Dendritic cell treated with granulocyte-macrophage colony-stimulating factor and Interleukin-4, amounts not matched to agents 40 ng/mL and 50 ng/mL, for 4 days (primary cell): ENCODE results near the gene CMSS1.

Source experiments
- H3K27ac Mint-ChIP-seq: one replicate; pipeline ENCODE4 v1.8.0; 2022; ENCODE audit warnings: mild to moderate bottlenecking, mixed read lengths
- H3K27me3 Mint-ChIP-seq: one replicate; pipeline ENCODE4 v1.8.0; 2022; ENCODE audit warnings: mild to moderate bottlenecking, mixed read lengths
- H3K36me3 Mint-ChIP-seq: one replicate; pipeline ENCODE4 v1.8.0; 2022; ENCODE audit warnings: low read depth, mixed read lengths
- H3K4me1 Mint-ChIP-seq: one replicate; pipeline ENCODE4 v1.8.0; 2022; ENCODE audit warnings: low read depth, mixed read lengths
- H3K4me3 Mint-ChIP-seq: one replicate; pipeline ENCODE4 v1.8.0; 2022; ENCODE audit warnings: mild to moderate bottlenecking, moderate library complexity, mixed read lengths
- H3K9me3 Mint-ChIP-seq: one replicate; pipeline ENCODE4 v1.8.0; 2022; ENCODE audit warnings: mixed read lengths
- intact Hi-C: fragments of 100-400 bp; cut with micrococcal nuclease; formaldehyde crosslinking; loops from one replicate; pipeline ENCODE4 v1.15.0; 2022

Gene CMSS1

DNA sequence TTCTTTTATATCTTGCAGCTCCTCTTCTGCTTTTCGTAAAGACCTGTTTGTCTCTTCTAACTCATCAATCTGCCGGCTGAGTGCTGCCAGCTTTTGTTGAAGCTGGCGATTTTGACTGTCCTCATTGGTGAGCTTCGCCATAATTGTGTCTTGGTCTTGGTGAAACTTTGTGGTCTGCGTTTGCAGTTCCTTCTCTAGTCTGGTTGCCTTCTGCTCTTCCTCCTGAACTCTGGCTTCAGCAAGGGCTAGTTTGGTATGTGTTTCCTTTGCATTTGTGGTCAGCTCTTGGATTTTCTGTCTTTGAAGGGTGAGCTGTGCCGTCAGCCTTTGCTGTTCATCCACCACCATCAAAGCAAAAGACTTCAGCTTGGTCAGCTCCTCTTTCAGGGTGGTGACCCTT is 32.9 kb downstream of the CMSS1 start:
- intact Hi-C loops, result no loop called here
- H3K27me3 Mint-ChIP-seq, result no peaks in the 10 kb centered on the region
- H3K9me3 Mint-ChIP-seq, result no peaks in the 10 kb centered on the region
- H3K36me3 Mint-ChIP-seq, result no peaks in the 10 kb centered on the region
- H3K27ac Mint-ChIP-seq, result no peak overlapping the region
- H3K4me1 Mint-ChIP-seq, result peaks cover 11% of the 10 kb centered on the region
- no peak overlapping the region for H3K4me3 Mint-ChIP-seq

DNA sequence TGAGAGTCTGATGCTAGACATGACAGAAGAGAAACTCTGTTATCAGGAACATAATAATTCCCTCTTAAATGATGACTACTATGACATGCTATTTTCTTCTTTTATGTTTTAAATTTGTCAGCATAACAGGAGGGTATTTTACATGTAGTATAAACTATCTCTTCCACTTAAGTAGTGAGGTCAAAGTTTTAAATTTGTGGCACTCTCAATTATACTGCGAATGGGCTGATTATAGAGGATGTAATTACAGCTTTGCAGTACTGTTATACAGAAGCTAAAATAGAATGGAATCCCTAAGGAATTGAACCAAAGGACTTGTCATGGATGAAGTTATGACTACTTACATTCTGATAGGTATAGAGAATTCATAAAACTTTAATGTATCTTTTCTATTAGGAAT is 34.3 kb downstream of the CMSS1 start:
- Mint-ChIP-seq H3K4me1 (peaks cover 5% of the 10 kb centered on the region), H3K27ac (no peak overlapping the region), H3K27me3 (no peaks in the 10 kb centered on the region), H3K4me3 (no peak overlapping the region), H3K36me3 (no peaks in the 10 kb centered on the region), H3K9me3 (no peaks in the 10 kb centered on the region)
- intact Hi-C loops, result no loop called here

DNA sequence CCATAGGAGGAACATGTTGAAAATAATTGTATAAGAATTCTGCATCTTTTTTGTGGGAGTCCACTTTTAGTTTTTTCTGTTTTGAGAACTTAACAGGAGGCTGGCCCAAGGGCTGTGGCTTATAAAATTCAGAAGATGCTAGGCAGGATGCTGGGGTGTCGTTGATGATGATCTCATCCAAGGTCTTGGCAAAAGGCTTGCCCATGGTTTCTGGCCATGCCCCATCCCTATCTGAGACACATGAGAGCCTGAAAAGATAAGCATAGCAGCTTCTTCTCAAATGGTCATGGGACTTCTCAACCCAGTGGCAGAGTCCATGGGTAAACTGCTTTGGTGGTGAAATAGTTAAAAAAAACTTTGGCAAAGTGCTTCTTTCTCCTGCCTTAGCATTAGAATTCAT is 35.2 kb downstream of the CMSS1 start:
- Mint-ChIP-seq H3K27me3 (no peaks in the 10 kb centered on the region), H3K36me3 (no peaks in the 10 kb centered on the region), H3K9me3 (no peaks in the 10 kb centered on the region), H3K4me1 (peaks cover 5% of the 10 kb centered on the region), H3K4me3 (no peak overlapping the region), H3K27ac (no peak overlapping the region)
- intact Hi-C loops, result no loop called here

DNA sequence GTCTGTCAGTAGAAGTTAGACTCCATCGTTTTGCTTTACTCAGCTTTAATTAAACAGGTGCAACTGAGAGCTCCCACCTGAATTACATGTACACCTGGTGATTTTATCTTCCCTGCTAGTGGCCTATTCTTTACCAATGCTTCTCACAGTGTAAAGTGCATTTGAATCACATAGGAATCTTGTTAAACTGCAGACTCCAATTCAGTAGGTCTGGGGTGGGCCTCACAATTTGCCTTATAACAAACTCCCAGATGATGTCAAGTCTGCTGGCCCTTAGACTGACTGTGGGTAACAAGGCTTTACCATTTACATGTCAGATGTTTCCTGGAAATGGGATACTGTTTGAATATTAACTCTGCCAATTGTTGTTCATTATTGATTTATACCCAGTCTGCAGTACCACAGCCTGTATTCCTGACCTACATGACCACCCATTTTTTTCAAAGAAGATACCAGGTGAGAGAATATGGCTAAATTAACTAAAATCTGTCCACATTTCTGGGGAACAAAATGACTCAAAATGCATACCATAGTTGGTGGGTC is 37.2 kb downstream of the CMSS1 start:
- peaks cover 5% of the 10 kb centered on the region for H3K4me1 Mint-ChIP-seq

DNA sequence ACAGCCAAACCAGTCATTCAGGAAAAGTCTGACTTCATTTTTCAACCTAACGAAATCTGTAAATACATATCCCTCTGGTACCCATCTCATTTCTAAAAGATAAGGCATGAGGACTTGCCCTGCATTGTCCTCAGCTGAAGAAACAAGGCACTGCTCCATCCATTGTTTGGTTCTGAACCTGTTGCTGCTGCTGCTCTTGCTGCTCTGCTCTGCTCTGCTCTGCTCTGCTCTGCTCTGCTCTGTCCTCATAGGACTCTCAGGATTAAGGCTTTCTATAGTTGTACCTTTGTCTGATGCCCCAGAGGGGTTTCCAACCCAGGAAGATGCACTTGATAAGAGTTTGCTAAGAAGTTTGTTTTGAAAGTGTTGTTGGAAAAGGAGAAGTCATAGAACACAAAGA is 38.2 kb downstream of the CMSS1 start:
- no peaks in the 10 kb centered on the region for H3K9me3 Mint-ChIP-seq
- no peak overlapping the region for H3K27ac Mint-ChIP-seq
- peaks cover 5% of the 10 kb centered on the region for H3K4me1 Mint-ChIP-seq
- H3K4me3 Mint-ChIP-seq, result no peak overlapping the region
- H3K27me3 Mint-ChIP-seq, result no peaks in the 10 kb centered on the region
- intact Hi-C loops, result no loop called here
- no peaks in the 10 kb centered on the region for H3K36me3 Mint-ChIP-seq

More for the DNA sequence above, 37.2 kb downstream of the CMSS1 start:
- H3K9me3 Mint-ChIP-seq, result no peaks in the 10 kb centered on the region
- no peak overlapping the region for H3K4me3 Mint-ChIP-seq
- H3K27me3 Mint-ChIP-seq, result no peaks in the 10 kb centered on the region
- no peak overlapping the region for H3K27ac Mint-ChIP-seq
- no peaks in the 10 kb centered on the region for H3K36me3 Mint-ChIP-seq
- intact Hi-C loops, result no loop called here

DNA sequence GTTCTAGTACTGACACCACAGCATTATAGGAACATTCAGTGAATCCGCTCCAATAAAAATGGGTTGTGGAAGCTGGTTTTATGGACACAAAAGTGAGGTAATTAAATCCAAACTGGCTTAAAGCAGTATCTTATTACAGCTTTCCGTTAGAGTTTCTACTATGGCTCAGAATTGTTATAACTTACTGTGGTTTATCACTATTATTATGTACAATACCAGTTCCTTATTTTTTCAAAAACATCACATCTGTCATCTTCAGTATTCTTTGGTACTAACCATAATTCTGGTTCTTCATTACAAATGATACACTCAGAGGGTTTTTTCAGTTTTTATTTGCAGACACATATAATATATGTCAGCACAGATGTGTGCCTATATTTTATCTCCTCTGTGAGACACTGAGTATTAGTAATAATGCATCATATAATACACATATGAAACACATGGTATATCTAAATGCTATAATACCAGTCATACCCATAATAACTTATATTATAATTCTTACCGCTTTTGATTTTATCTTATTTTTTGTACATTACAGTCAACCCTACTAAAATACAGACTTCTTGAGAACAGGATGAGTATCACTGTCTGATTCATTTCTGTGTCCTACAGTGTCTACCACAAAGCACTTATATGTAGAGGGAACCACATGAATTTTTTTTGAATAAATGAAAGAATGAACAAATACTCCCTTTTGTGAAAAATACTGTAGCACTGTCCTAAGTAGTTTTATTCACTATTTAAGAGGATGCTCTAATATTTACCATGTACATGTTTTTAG is 39.0 kb downstream of the CMSS1 start:
- Mint-ChIP-seq H3K27ac (no peak overlapping the region), H3K27me3 (no peaks in the 10 kb centered on the region), H3K36me3 (no peaks in the 10 kb centered on the region), H3K4me3 (no peak overlapping the region), H3K4me1 (peaks cover 5% of the 10 kb centered on the region), H3K9me3 (no peaks in the 10 kb centered on the region)
- intact Hi-C loops, result no loop called here

DNA sequence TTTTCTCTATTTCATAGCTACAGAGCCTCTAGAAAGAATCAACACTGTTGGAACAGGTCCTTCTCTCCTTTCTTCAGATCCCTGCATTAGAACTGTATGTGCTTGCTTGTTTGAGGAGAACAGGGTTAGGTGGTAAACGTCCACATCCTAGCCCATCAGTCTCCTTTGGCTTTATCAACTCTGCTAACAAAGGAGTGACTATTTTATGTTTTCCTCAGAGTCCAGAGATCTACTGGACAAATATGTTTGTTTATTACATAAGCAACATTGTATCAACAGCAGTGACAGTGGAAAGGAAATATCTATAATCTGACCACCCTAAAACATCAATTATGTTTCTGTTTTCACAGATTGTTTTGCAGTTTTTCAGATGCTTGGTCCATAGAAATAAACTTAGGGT is 39.6 kb downstream of the CMSS1 start:
- intact Hi-C loops, result no loop called here

DNA sequence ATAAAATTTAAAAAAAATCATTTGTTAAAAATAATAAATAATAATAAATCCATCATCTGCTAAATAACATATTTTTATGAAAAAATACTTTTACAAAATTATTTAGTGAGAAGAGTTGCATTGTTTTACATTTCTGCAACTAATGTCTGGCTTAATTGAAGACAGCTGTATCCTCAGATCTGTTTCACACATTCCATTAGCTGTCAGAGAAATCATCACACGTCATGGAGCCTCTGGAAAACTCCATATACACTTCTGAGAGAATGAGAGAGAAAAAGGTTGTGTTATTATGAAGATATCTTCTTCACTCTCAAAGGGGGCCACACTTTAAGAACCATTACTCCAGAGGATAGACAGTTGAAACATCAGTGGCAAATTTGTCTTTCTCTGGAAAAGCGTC is 40.8 kb downstream of the CMSS1 start:
- Mint-ChIP-seq H3K36me3 (peaks cover 8% of the 10 kb centered on the region), H3K4me3 (no peak overlapping the region), H3K27ac (no peak overlapping the region), H3K4me1 (peaks cover 5% of the 10 kb centered on the region), H3K27me3 (no peaks in the 10 kb centered on the region), H3K9me3 (no peaks in the 10 kb centered on the region)
- intact Hi-C loops, result no loop called here

More for the DNA sequence above, 39.6 kb downstream of the CMSS1 start:
- H3K36me3 Mint-ChIP-seq, result no peaks in the 10 kb centered on the region
- peaks cover 5% of the 10 kb centered on the region for H3K4me1 Mint-ChIP-seq
- H3K27me3 Mint-ChIP-seq, result no peaks in the 10 kb centered on the region
- H3K9me3 Mint-ChIP-seq, result no peaks in the 10 kb centered on the region
- no peak overlapping the region for H3K4me3 Mint-ChIP-seq
- H3K27ac Mint-ChIP-seq, result no peak overlapping the region

DNA sequence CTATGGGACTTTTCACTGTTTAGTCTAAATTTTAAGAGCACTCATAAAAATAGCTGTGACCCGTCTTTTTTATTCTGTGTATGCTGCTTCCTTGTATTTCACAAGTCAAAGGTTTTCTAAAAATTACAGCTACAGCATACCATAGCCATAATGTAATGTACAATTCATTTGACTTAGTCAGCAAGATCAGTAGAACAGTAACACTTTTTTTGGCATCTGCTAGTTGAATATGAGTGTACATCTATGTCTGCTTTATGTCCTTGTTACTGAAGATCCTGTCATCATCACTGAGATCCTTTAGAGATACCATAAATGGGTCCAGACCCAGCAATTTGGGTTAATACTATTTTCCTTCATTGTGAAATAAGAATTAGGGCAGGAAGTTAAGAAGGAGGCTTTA is 42.2 kb downstream of the CMSS1 start:
- Mint-ChIP-seq H3K9me3 (no peaks in the 10 kb centered on the region), H3K4me3 (no peak overlapping the region), H3K27me3 (no peaks in the 10 kb centered on the region), H3K36me3 (peaks cover 8% of the 10 kb centered on the region), H3K4me1 (peaks cover 5% of the 10 kb centered on the region), H3K27ac (no peak overlapping the region)
- intact Hi-C loops, result no loop called here

DNA sequence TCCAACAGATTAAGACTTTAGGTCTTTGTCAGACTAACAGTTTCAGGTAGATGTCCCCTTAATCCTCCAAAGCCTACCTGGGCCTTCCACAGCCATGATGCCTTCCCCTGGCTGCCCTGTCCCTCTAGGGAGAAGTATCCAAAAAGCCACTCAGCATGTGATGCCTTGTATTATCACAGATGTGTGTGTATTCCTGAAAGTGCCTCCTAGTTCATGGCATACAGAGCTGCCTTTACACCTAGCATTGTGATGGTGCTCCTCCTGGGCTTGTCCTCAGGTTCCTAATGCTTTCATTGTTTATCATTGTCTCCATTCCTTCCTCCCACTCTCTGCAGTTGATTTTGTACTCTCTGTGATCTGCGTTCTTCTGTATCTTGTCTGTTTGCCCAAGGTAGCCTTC is 43.6 kb downstream of the CMSS1 start:
- H3K4me1 Mint-ChIP-seq, result peaks cover under 1% of the 10 kb centered on the region
- no peaks in the 10 kb centered on the region for H3K27me3 Mint-ChIP-seq
- no peak overlapping the region for H3K27ac Mint-ChIP-seq
- H3K36me3 Mint-ChIP-seq, result peaks cover 8% of the 10 kb centered on the region
- intact Hi-C loops, result no loop called here
- H3K4me3 Mint-ChIP-seq, result no peak overlapping the region
- H3K9me3 Mint-ChIP-seq, result no peaks in the 10 kb centered on the region

DNA sequence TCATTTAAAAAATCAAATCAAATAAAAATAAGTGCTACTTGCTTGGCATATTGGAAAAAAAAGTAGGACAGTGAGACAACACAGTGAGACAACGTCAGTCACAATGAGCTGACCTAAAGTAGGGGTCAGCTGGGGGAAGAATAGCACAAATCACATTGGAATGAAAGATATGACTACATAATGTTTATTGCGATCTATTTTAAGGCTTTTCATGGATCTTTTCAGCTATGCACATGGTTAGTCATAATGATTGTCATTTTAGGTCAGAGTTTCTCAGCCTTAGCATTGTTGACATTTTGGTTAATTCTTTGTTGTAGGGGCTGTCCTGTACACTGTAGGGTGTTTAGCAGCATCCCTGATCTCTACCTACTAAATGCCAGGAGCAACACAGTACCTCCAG is 44.5 kb downstream of the CMSS1 start:
- Mint-ChIP-seq H3K4me1 (no peaks in the 10 kb centered on the region), H3K9me3 (no peaks in the 10 kb centered on the region), H3K27me3 (no peaks in the 10 kb centered on the region), H3K36me3 (peaks cover 8% of the 10 kb centered on the region), H3K4me3 (no peak overlapping the region), H3K27ac (no peak overlapping the region)
- intact Hi-C loops, result no loop called here

DNA sequence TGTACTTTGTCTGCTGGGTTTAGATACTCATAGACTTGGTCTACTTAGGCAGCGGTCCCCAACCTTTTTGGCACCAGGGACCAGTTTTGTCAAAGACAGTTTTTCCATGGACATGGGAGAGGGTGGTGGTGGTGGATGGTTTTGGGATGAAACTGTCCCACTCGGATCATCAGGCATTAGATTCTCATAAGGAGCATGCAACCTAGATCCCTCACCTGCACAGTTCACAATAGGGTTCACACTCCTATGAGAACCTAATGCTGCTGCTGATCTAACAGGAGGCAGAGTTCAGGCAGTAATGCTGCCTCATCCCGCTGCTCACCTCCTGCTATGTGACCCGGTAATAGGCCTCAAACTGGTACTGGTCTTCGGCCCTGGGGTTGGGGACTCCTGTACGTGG is 45.3 kb downstream of the CMSS1 start:
- intact Hi-C loops, result no loop called here
- Mint-ChIP-seq H3K4me3 (no peak overlapping the region), H3K4me1 (no peaks in the 10 kb centered on the region), H3K27ac (no peak overlapping the region), H3K27me3 (no peaks in the 10 kb centered on the region), H3K9me3 (no peaks in the 10 kb centered on the region), H3K36me3 (peaks cover 8% of the 10 kb centered on the region)

DNA sequence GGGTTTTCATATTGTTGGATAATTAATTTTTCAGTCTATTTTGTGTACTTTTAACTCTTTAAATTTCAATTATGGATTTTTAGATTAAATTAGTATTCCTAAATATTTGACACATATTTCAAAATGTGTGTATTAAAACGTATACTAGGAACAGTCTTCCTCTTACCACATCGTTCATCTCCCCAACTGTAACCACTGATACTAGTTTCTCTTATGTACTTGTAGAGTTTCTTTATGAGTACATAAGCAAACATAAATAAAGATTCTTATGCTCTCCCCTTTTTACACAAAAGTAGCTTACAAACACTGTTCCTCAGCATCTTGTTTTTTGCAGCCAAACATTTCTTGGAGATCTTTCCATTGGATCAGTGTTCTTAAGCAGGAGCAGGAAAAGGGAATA is 45.9 kb downstream of the CMSS1 start:
- no peak overlapping the region for H3K27ac Mint-ChIP-seq
- H3K36me3 Mint-ChIP-seq, result peaks cover 8% of the 10 kb centered on the region
- no peaks in the 10 kb centered on the region for H3K27me3 Mint-ChIP-seq
- intact Hi-C loops, result no loop called here
- H3K4me3 Mint-ChIP-seq, result no peak overlapping the region
- no peaks in the 10 kb centered on the region for H3K9me3 Mint-ChIP-seq
- H3K4me1 Mint-ChIP-seq, result no peaks in the 10 kb centered on the region

DNA sequence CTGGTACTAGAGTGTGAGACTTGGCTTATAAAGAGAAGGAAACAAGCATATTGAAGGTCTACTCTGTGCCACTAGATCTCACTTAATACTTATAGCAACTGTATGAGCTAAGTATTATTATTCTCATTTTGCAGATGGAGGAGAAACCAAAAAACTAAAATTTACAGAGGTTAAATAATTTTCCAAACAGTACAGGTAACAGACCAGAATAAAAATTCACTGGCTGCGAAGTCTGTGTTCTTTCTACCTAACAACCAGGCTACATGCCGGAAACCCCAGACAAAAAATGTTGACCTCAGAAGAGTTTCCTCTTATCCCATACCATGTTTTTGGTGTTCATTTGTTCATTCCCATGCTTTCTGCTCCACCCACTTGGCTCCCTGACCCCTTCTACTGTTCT is 46.6 kb downstream of the CMSS1 start:
- no peaks in the 10 kb centered on the region for H3K4me1 Mint-ChIP-seq
- intact Hi-C loops, result no loop called here
- no peaks in the 10 kb centered on the region for H3K27me3 Mint-ChIP-seq
- no peak overlapping the region for H3K4me3 Mint-ChIP-seq
- no peak overlapping the region for H3K27ac Mint-ChIP-seq
- H3K9me3 Mint-ChIP-seq, result no peaks in the 10 kb centered on the region
- peaks cover 8% of the 10 kb centered on the region for H3K36me3 Mint-ChIP-seq

DNA sequence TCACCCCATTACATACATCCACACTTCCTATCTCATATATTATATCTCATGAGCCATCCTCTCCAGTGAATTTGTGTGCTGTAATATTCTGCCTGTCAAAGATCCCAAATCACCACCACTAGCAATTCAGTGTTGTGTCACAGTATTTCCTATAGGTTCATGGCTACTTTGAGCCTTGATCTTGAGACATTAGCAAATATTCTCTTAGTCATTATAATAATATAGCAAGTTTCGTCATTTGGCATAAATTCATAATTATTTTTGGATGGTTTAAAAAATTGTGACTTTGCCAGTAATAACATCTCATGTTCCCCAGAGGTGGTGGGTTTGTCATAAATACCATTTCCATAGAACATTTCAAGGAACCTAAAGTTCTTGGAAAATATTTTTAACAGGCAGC is 47.7 kb downstream of the CMSS1 start:
- Mint-ChIP-seq H3K27ac (no peak overlapping the region), H3K27me3 (no peaks in the 10 kb centered on the region), H3K36me3 (peaks cover 8% of the 10 kb centered on the region), H3K4me3 (no peak overlapping the region), H3K4me1 (no peaks in the 10 kb centered on the region), H3K9me3 (no peaks in the 10 kb centered on the region)
- intact Hi-C loops, result no loop called here
